ENCODE results near the gene PCGF5.

GRCh38 chr10:91194497-91195179, 25.8 kb upstream of the PCGF5 start:
- TF ChIP-seq EP300 (IDR thresholded peaks at IDR 0.05; ENCODE audit: low read depth) (no peak), POLR2AphosphoS5 (IDR thresholded peaks at IDR 0.05) (no peak)

All from transverse colon (tissue), 3 donors.